ENCODE results near the gene TRIM54.

The TRIM54 gene

DNA sequence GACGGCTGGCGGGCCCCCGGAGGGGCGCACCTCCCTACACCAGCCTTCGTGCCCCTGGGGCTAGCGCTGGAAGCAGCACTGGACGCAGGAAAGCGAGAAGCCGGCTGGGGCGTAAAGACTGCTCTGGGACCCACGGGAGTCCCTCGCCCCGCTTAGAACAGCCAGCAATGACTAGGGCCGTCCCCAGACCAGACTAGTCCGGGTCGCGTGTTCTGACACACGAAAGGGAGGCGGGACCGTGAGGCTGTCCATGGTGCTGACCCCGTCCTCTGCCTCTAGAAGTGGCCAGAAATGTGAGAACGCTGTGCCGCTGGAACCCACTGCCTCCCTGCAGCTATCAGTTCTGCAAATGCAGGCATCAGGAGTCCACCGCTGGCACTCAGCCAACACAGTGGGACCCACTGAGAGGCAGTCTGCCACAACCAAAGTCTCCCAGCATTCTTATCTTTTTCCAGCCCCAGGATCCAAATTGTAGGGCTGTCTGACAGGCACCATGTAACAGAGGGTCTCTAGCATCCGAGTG is 26.2 kb downstream of the TRIM54 start, which contains the start of gene UCN:
Gene UCN (minus strand): TSS at position 87 of the 523 bp plus-strand sequence. CDS start 550 bp downstream, outside the sequence.
- H3K79me2 ChIP-seq (ENCODE audit: insufficient read depth, low read length): no peaks in the 10 kb centered on the region
- H3K27me3 ChIP-seq (ENCODE audit: insufficient read depth, low read length, poor library complexity, severe bottlenecking): no peaks in the 10 kb centered on the region
- no peaks in the 10 kb centered on the region for H3F3A ChIP-seq (ENCODE audit: low read depth)
- no peaks in the 10 kb centered on the region for H3K9me2 ChIP-seq (replicated peaks; ENCODE audit: low read depth, low read length)
- no peak within 1 kb of the TSS for H3K9ac ChIP-seq (ENCODE audit: low read depth, low read length, poor library complexity, severe bottlenecking)
- TF ChIP-seq, protein P1, sequence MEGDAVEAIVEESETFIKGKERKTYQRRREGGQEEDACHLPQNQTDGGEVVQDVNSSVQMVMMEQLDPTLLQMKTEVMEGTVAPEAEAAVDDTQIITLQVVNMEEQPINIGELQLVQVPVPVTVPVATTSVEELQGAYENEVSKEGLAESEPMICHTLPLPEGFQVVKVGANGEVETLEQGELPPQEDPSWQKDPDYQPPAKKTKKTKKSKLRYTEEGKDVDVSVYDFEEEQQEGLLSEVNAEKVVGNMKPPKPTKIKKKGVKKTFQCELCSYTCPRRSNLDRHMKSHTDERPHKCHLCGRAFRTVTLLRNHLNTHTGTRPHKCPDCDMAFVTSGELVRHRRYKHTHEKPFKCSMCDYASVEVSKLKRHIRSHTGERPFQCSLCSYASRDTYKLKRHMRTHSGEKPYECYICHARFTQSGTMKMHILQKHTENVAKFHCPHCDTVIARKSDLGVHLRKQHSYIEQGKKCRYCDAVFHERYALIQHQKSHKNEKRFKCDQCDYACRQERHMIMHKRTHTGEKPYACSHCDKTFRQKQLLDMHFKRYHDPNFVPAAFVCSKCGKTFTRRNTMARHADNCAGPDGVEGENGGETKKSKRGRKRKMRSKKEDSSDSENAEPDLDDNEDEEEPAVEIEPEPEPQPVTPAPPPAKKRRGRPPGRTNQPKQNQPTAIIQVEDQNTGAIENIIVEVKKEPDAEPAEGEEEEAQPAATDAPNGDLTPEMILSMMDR (conservative IDR thresholded peaks at IDR 0.05; ENCODE audit: low read length): no peak
- no peak for TF ChIP-seq EZH2phosphoT487 (IDR thresholded peaks at IDR 0.05; ENCODE audit: borderline replicate concordance)
- H3K36me3 ChIP-seq (ENCODE audit: insufficient read depth, low read length): no peaks in the 10 kb centered on the region
- no peaks in the 10 kb centered on the region for H3K4me1 ChIP-seq (ENCODE audit: insufficient read depth, low read length, poor library complexity, severe bottlenecking)
- no peak within 1 kb of the TSS for H3K4me2 ChIP-seq (ENCODE audit: low read depth, low read length, poor library complexity, severe bottlenecking)
- H3K4me3 ChIP-seq (ENCODE audit: low read length, poor library complexity, severe bottlenecking): no peak within 1 kb of the TSS
- no peak within 1 kb of the TSS for H2AFZ ChIP-seq (ENCODE audit: low read length)
- H3K9me3 ChIP-seq (ENCODE audit: insufficient read depth, low read depth, low read length): no peaks in the 10 kb centered on the region
- H4K20me1 ChIP-seq (ENCODE audit: insufficient read depth, low read length, poor library complexity, severe bottlenecking): no peaks in the 10 kb centered on the region

GRCh38 chr2:27309651-27310050 is 27.4 kb downstream of the TRIM54 start:
- Histone ChIP-seq H3F3A (ENCODE audit: low read depth) (no peaks in the 10 kb centered on the region), H3K4me2 (ENCODE audit: low read depth, low read length, poor library complexity, severe bottlenecking) (no peak overlapping the region), H3K4me3 (ENCODE audit: low read length, poor library complexity, severe bottlenecking) (no peak overlapping the region), H3K36me3 (ENCODE audit: insufficient read depth, low read length) (no peaks in the 10 kb centered on the region), H3K79me2 (ENCODE audit: insufficient read depth, low read length) (no peaks in the 10 kb centered on the region), H3K9me3 (ENCODE audit: insufficient read depth, low read depth, low read length) (no peaks in the 10 kb centered on the region), H4K20me1 (ENCODE audit: insufficient read depth, low read length, poor library complexity, severe bottlenecking) (no peaks in the 10 kb centered on the region), H3K27me3 (ENCODE audit: insufficient read depth, low read length, poor library complexity, severe bottlenecking) (no peaks in the 10 kb centered on the region), H3K9me2 (replicated peaks; ENCODE audit: low read depth, low read length) (no peaks in the 10 kb centered on the region), H3K4me1 (ENCODE audit: insufficient read depth, low read length, poor library complexity, severe bottlenecking) (peaks cover 4% of the 10 kb centered on the region), H2AFZ (ENCODE audit: low read length) (no peak overlapping the region), H3K9ac (ENCODE audit: low read depth, low read length, poor library complexity, severe bottlenecking) (no peak overlapping the region)
- TF ChIP-seq, protein P1 (conservative IDR thresholded peaks at IDR 0.05; ENCODE audit: low read length): no peak
- no peak for TF ChIP-seq EZH2phosphoT487 (IDR thresholded peaks at IDR 0.05; ENCODE audit: borderline replicate concordance)

DNA sequence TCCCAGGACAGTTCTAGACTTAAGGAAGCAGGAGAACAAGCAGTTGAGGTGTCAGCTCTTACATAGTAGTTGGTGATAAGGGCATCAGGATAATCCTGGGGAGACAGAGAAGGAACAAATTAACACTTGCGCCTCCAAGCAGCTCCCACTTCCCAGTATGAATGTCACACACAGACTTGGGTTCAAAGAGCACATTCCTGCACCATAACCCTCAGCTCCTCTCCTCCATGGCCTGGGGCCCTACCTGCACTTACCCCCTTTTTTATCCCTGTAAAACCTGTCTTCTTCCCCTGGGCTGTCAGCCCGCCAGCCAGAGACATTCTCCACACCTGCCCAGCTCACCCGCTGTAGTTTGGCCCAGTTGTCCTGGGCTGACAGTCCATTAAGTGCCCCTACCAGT is 29.9 kb downstream of the TRIM54 start:
- no peaks in the 10 kb centered on the region for H3K36me3 ChIP-seq (ENCODE audit: insufficient read depth, low read length)
- H3K27me3 ChIP-seq (ENCODE audit: insufficient read depth, low read length, poor library complexity, severe bottlenecking): no peaks in the 10 kb centered on the region
- no peak overlapping the region for H3K4me2 ChIP-seq (ENCODE audit: low read depth, low read length, poor library complexity, severe bottlenecking)
- H3K4me3 ChIP-seq (ENCODE audit: low read length, poor library complexity, severe bottlenecking): no peak overlapping the region
- no peak overlapping the region for H2AFZ ChIP-seq (ENCODE audit: low read length)
- no peak for TF ChIP-seq EZH2phosphoT487 (IDR thresholded peaks at IDR 0.05; ENCODE audit: borderline replicate concordance)
- TF ChIP-seq, protein P1 (conservative IDR thresholded peaks at IDR 0.05; ENCODE audit: low read length): no peak
- H3K9me2 ChIP-seq (replicated peaks; ENCODE audit: low read depth, low read length): no peaks in the 10 kb centered on the region
- H3K4me1 ChIP-seq (ENCODE audit: insufficient read depth, low read length, poor library complexity, severe bottlenecking): peaks cover 9% of the 10 kb centered on the region
- no peaks in the 10 kb centered on the region for H3K79me2 ChIP-seq (ENCODE audit: insufficient read depth, low read length)
- H3K9me3 ChIP-seq (ENCODE audit: insufficient read depth, low read depth, low read length): no peaks in the 10 kb centered on the region
- no peak overlapping the region for H3K9ac ChIP-seq (ENCODE audit: low read depth, low read length, poor library complexity, severe bottlenecking)
- no peaks in the 10 kb centered on the region for H3F3A ChIP-seq (ENCODE audit: low read depth)
- no peaks in the 10 kb centered on the region for H4K20me1 ChIP-seq (ENCODE audit: insufficient read depth, low read length, poor library complexity, severe bottlenecking)
